22Rv1 (cell line): ENCODE results near the gene BCR.

Source experiments
- CTCF ChIP-seq: fragments of 450-650 bp; IDR thresholded peaks from 2 replicates; pipeline ENCODE4 v1.5.1; 2017; ENCODE audit warnings: mild to moderate bottlenecking
- ZFX ChIP-seq: fragments of 450-650 bp; IDR thresholded peaks from 2 replicates; pipeline ENCODE4 v1.6.1; 2017; ENCODE audit warnings: antibody characterized with exemption, borderline replicate concordance

- TF ChIP-seq CTCF, result no peak
- TF ChIP-seq ZFX, result no peak
Measured at GRCh38 chr22:23130697-23131096, 49.6 kb upstream of the BCR start.
